IMR-90 (cell line): ENCODE results near the gene MCUB. TPM values are rescaled to one million over a fixed set of nuclear protein-coding genes. Genes with fewer than 3 reads are reported as not detected.

Source experiments
- ATAC-seq: fragments of 200-7000 bp; cut with Tn5 transposase; 2 replicates; pipeline ENCODE4 v1.9.1; 2020; ENCODE audit warnings: low read depth, mild to moderate bottlenecking, moderate library complexity
- BruUV-seq: library from RNA; stranded (reverse); fragments of 400-500 nt; replicated peaks from 2 replicates; lab custom pipeline; 2021; lab: Mats Ljungman, UMichigan
- CTCF ChIA-PET: fragments of 300-600 bp; formaldehyde crosslinking; extraction: SDS; loops from one replicate; lab custom pipeline; 2021; ENCODE audit warnings: antibody characterized with exemption; lab: Yijun Ruan, JAX
- POLR2A ChIA-PET: fragments of 300-600 bp; sonication (Branson Sonifier 250); formaldehyde crosslinking; loops from one replicate; lab custom pipeline; 2022; ENCODE audit warnings: antibody characterized with exemption; ENCODE audit not compliant: unreplicated experiment; lab: Charles Lee
- DNase-seq: peaks from one replicate; pipeline ENCODE4 v3.0.0; 2013
- H2AFZ ChIP-seq: replicated peaks from 2 replicates; pipeline ENCODE3; 2013; ENCODE audit warnings: low read length, mild to moderate bottlenecking; ENCODE audit not compliant: poor library complexity
- H2AK5ac ChIP-seq: 2 replicates; pipeline ENCODE4 v1.6.1; 2013; ENCODE audit warnings: low read depth, low read length, inconsistent platforms
- H2AK9ac ChIP-seq: replicated peaks from 2 replicates; pipeline ENCODE3; 2013; ENCODE audit warnings: mild to moderate bottlenecking, low read depth, low read length, moderate library complexity; ENCODE audit not compliant: poor library complexity
- H2BK120ac ChIP-seq: 2 replicates; pipeline ENCODE4 v1.6.1; 2013; ENCODE audit warnings: low read depth, low read length, inconsistent platforms
- H2BK15ac ChIP-seq: 3 replicates; pipeline ENCODE4 v1.6.1; 2013; ENCODE audit warnings: low read depth, low read length, inconsistent platforms
- H2BK20ac ChIP-seq: 2 replicates; pipeline ENCODE4 v1.6.1; 2013; ENCODE audit warnings: low read depth, mild to moderate bottlenecking, inconsistent platforms, low read length, moderate library complexity
- H2BK5ac ChIP-seq: 2 replicates; pipeline ENCODE4 v1.6.1; 2013; ENCODE audit warnings: mild to moderate bottlenecking, low read depth, low read length, inconsistent platforms; ENCODE audit not compliant: poor library complexity, severe bottlenecking
- H3K14ac ChIP-seq: replicated peaks from 2 replicates; pipeline ENCODE4 v1.6.1; 2013; ENCODE audit warnings: low read depth, low read length, inconsistent platforms
- H3K18ac ChIP-seq: 2 replicates; pipeline ENCODE4 v1.6.1; 2013; ENCODE audit warnings: low read depth, low read length, control low read depth
- H3K23ac ChIP-seq: 2 replicates; pipeline ENCODE4 v1.6.1; 2013; ENCODE audit warnings: low read depth, low read length, inconsistent platforms
- H3K27ac ChIP-seq: 2 replicates; pipeline ENCODE4 v1.5.1; 2013; ENCODE audit warnings: mild to moderate bottlenecking, control low read depth, low read length; ENCODE audit not compliant: insufficient read depth
- H3K27me3 ChIP-seq: 2 replicates; pipeline ENCODE4 v1.6.1; 2013; ENCODE audit warnings: low read length; ENCODE audit not compliant: control insufficient read depth, insufficient read depth
- H3K36me3 ChIP-seq: 2 replicates; pipeline ENCODE4 v1.6.1; 2013; ENCODE audit warnings: low read length, mixed read lengths; ENCODE audit not compliant: control insufficient read depth, insufficient read depth
- H3K4ac ChIP-seq: 2 replicates; pipeline ENCODE4 v1.6.1; 2013; ENCODE audit warnings: low read depth, low read length, inconsistent platforms
- H3K4me1 ChIP-seq: 2 replicates; pipeline ENCODE4 v1.6.1; 2013; ENCODE audit warnings: low read length, mixed read lengths; ENCODE audit not compliant: control insufficient read depth, insufficient read depth
- H3K4me2 ChIP-seq: 2 replicates; pipeline ENCODE4 v1.6.1; 2013; ENCODE audit warnings: low read depth, mild to moderate bottlenecking, control low read depth, low read length, moderate library complexity
- H3K4me3 ChIP-seq: 2 replicates; pipeline ENCODE4 v1.5.1; 2013; ENCODE audit warnings: low read depth, mild to moderate bottlenecking, control low read depth, low read length, moderate library complexity; ENCODE audit not compliant: insufficient read depth
- H3K56ac ChIP-seq: 2 replicates; pipeline ENCODE4 v1.6.1; 2013; ENCODE audit warnings: low read length, inconsistent platforms; ENCODE audit not compliant: insufficient read depth; ENCODE audit errors: extremely low read depth
- H3K79me1 ChIP-seq, 2 experiments: 2 replicates each; pipeline ENCODE4 v1.6.1; 2013; ENCODE audit warnings: low read length in 2 of 2, inconsistent platforms in 1 of 2, low read depth in 1 of 2
- H3K9ac ChIP-seq: 2 replicates; pipeline ENCODE4 v1.6.1; 2013; ENCODE audit warnings: low read depth, low read length, control low read depth
- H3K9me1 ChIP-seq: 2 replicates; pipeline ENCODE4 v1.6.1; 2013; ENCODE audit warnings: low read length, inconsistent platforms; ENCODE audit not compliant: insufficient read depth
- H3K9me3 ChIP-seq: 2 replicates; pipeline ENCODE4 v1.6.1; 2013; ENCODE audit warnings: low read length; ENCODE audit not compliant: control insufficient read depth, insufficient read depth
- H4K20me1 ChIP-seq: 2 replicates; pipeline ENCODE4 v1.6.1; 2013; ENCODE audit warnings: low read length, inconsistent platforms; ENCODE audit not compliant: insufficient read depth
- H4K5ac ChIP-seq: 2 replicates; pipeline ENCODE4 v1.6.1; 2013; ENCODE audit warnings: mild to moderate bottlenecking, low read depth, low read length, control low read depth
- H4K8ac ChIP-seq, 2 experiments: 2 replicates each; pipeline ENCODE4 v1.6.1; 2013; ENCODE audit warnings: low read depth in 2 of 2, low read length in 2 of 2, control low read depth in 1 of 2, inconsistent platforms in 1 of 2
- H4K91ac ChIP-seq: 2 replicates; pipeline ENCODE4 v1.6.1; 2013; ENCODE audit warnings: low read depth, low read length, inconsistent platforms; ENCODE audit not compliant: insufficient read depth
- BHLHE40 ChIP-seq: fragments of 150-350 bp; IDR thresholded peaks from 2 replicates; pipeline ENCODE4 v1.6.1; 2016; ENCODE audit warnings: mild to moderate bottlenecking, low read depth, low read length
- CEBPB ChIP-seq: IDR thresholded peaks from 2 replicates; pipeline ENCODE4 v1.6.1; 2012; ENCODE audit warnings: low read depth, low read length, improper control_type of control experiment
- CHD1 ChIP-seq: IDR thresholded peaks from 2 replicates; pipeline ENCODE4 v1.6.1; 2012; ENCODE audit warnings: low read depth, low read length, improper control_type of control experiment
- FOS ChIP-seq: fragments of 150-350 bp; IDR thresholded peaks from 2 replicates; pipeline ENCODE4 v1.6.1; 2016; ENCODE audit warnings: low read depth, low read length
- MAFK ChIP-seq: IDR thresholded peaks from 2 replicates; pipeline ENCODE4 v1.6.1; 2012; ENCODE audit warnings: low read depth, low read length, improper control_type of control experiment
- MXI1 ChIP-seq: IDR thresholded peaks from 2 replicates; pipeline ENCODE4 v1.6.1; 2012; ENCODE audit warnings: low read depth, mild to moderate bottlenecking, low read length, moderate library complexity, borderline replicate concordance
- RAD21 ChIP-seq: IDR thresholded peaks from 2 replicates; pipeline ENCODE4 v1.6.1; 2012; ENCODE audit warnings: low read length, improper control_type of control experiment
- RCOR1 ChIP-seq: IDR thresholded peaks from 2 replicates; pipeline ENCODE4 v1.6.1; 2012; ENCODE audit warnings: mild to moderate bottlenecking, low read length, improper control_type of control experiment; ENCODE audit not compliant: insufficient replicate concordance
- RFX5 ChIP-seq: IDR thresholded peaks from 2 replicates; pipeline ENCODE4 v1.8.0; 2012; ENCODE audit warnings: low read depth, mild to moderate bottlenecking, low read length, moderate library complexity
- SMC3 ChIP-seq: fragments of 150-350 bp; IDR thresholded peaks from 2 replicates; pipeline ENCODE4 v1.6.1; 2016; ENCODE audit warnings: low read depth, mild to moderate bottlenecking, antibody characterized with exemption, low read length, moderate library complexity
- dilution Hi-C: fragments of 300-500 bp; cut with HindIII; formaldehyde crosslinking; loops from one replicate; pipeline ENCODE4 v1.14.3; 2018; ENCODE audit warnings: low sequenced_read_pairs; ENCODE audit not compliant: unreplicated experiment
- in situ Hi-C: fragments of 300-500 bp; cut with MboI; formaldehyde crosslinking; loops from 3 replicates; pipeline ENCODE4 v1.14.3; 2019; ENCODE audit warnings: low sequenced_read_pairs, inconsistent platforms, mixed read lengths
- intact Hi-C: fragments of 100-400 bp; cut with micrococcal nuclease; formaldehyde crosslinking; loops from 2 replicates; pipeline ENCODE4 v1.10.0; 2022
- polyA plus RNA-seq, 3 experiments: library from polyadenylated mRNA; depleted of rRNA; stranded (reverse); fragments of >200 nt; gene quantifications; 2 replicates each; pipeline ENCODE4 v1.2.3, GENCODE V29; 2012; ENCODE audit warnings: low replicate concordance in 1 of 3
- total RNA-seq: library from RNA; depleted of rRNA; stranded (reverse); fragments of >200 nt; gene quantifications from 2 replicates; pipeline ENCODE4 v1.2.3, GENCODE V29; 2012
- TF ChIP-seq, protein P1 (sequence below): fragments of 150-350 bp; IDR thresholded peaks from 2 replicates; pipeline ENCODE4 v1.6.1; 2017; ENCODE audit warnings: mild to moderate bottlenecking, antibody characterized with exemption, low read length, low read depth
- TF ChIP-seq, protein P2 (sequence below): conservative IDR thresholded peaks from 2 replicates; pipeline ENCODE4 v1.5.1; 2012; ENCODE audit warnings: mild to moderate bottlenecking, low read depth, low read length, improper control_type of control experiment

The MCUB gene
- total and polyA plus RNA-seq, 2 of the 4 experiments (the other 2 are of a cell fraction): 18.5 to 20.4 TPM

DNA sequence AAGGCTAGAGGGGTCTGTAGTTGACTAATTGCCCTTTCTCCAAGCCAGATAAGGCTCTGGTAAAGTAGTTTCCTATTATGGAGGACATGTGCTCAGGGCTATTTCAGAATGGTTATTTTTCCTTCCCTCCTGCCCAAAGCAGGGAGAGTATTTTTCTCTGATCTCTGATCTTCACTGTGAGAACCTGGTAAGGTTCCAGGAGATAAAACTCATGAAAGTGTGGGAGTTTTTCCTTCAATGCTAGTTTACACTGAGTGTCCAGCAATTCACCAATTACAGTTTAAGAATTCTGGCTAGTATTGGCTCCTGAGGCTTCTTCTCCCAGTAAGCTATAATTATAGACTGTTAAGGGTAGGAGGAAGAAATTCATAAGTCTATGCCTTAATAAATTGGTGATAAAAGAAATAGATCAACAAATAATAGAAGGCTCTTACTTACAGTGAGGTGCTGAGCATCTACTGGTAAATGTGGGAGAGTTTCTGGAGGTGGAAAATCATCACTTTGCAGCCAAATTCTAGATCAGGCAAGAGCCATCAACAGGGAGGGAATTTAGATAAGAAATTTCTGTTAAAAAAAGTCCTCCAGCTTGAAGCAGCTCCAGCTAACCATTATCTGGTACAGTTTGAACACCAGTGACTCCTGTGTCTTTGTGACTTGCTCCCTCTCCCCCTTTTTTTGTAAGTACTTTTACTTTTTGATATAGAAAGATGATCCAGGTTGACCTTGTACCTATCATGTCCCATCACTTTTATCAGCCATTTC, 112.3 kb downstream of the MCUB start:
- Histone ChIP-seq H3K36me3 (no peaks in the 10 kb centered on the region), H3K9me1 (no peaks in the 10 kb centered on the region), H3K18ac (no peak overlapping the region), H3K9ac (no peak overlapping the region), H4K20me1 (no peaks in the 10 kb centered on the region), H3K14ac (no peak overlapping the region), H3K27me3 (no peaks in the 10 kb centered on the region), H3K4me3 (no peak overlapping the region), H3K56ac (no peak overlapping the region), H4K5ac (no peak overlapping the region), H3K27ac (no peak overlapping the region), H4K91ac (no peak overlapping the region), H3K79me1 (no peaks in the 10 kb centered on the region), H3K9me3 (no peaks in the 10 kb centered on the region), H3K4me1 (no peaks in the 10 kb centered on the region), H2AFZ (no peak overlapping the region), H2BK120ac (no peak overlapping the region), H2AK9ac (no peak overlapping the region), H3K4me2 (no peak overlapping the region), H2BK5ac (no peak overlapping the region), H2BK15ac (no peak overlapping the region), H3K4ac (no peak overlapping the region), H3K23ac (no peak overlapping the region), H2BK20ac (no peak overlapping the region), H4K8ac (no peak overlapping the region), H2AK5ac (no peak overlapping the region)
- ChIA-PET POLR2A (no interaction called here), CTCF (no interaction called here)
- dilution Hi-C loops (no loop called here), in situ Hi-C loops (no loop called here), intact Hi-C loops (no loop called here)
- no peak for DNase-seq
- TF ChIP-seq, protein P1, sequence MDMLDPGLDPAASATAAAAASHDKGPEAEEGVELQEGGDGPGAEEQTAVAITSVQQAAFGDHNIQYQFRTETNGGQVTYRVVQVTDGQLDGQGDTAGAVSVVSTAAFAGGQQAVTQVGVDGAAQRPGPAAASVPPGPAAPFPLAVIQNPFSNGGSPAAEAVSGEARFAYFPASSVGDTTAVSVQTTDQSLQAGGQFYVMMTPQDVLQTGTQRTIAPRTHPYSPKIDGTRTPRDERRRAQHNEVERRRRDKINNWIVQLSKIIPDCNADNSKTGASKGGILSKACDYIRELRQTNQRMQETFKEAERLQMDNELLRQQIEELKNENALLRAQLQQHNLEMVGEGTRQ: no peak
- TF ChIP-seq CHD1 (no peak), CEBPB (no peak), RFX5 (no peak), RCOR1 (no peak), MAFK (no peak), BHLHE40 (no peak), SMC3 (no peak), RAD21 (no peak), MXI1 (no peak), FOS (no peak)
- TF ChIP-seq, protein P2, sequence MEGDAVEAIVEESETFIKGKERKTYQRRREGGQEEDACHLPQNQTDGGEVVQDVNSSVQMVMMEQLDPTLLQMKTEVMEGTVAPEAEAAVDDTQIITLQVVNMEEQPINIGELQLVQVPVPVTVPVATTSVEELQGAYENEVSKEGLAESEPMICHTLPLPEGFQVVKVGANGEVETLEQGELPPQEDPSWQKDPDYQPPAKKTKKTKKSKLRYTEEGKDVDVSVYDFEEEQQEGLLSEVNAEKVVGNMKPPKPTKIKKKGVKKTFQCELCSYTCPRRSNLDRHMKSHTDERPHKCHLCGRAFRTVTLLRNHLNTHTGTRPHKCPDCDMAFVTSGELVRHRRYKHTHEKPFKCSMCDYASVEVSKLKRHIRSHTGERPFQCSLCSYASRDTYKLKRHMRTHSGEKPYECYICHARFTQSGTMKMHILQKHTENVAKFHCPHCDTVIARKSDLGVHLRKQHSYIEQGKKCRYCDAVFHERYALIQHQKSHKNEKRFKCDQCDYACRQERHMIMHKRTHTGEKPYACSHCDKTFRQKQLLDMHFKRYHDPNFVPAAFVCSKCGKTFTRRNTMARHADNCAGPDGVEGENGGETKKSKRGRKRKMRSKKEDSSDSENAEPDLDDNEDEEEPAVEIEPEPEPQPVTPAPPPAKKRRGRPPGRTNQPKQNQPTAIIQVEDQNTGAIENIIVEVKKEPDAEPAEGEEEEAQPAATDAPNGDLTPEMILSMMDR: no peak
- BruUV-seq: no TSS peak
- no peak for ATAC-seq
